Tibial nerve (tissue), 4 donors: ENCODE measurements around the gene UBTD1.

Experiments used
- EP300 ChIP-seq, 2 donors: sonication (generic); formaldehyde crosslinking; IDR thresholded peaks; one replicate each; pipeline ENCODE4 v1.6.1; 2017; ENCODE audit warnings: antibody characterized with exemption in 2 of 2, mild to moderate bottlenecking in 1 of 2
- POLR2A ChIP-seq, 2 donors: fragments of 450-650 bp; IDR thresholded peaks; one replicate each; pipeline ENCODE4 v1.6.1; 2017; ENCODE audit warnings: antibody characterized with exemption in 2 of 2, mild to moderate bottlenecking in 2 of 2, moderate library complexity in 2 of 2
- TF ChIP-seq, protein P1 (sequence below), 5 experiments: fragments of 200-600 bp in 3 of 5; fragments of 450-650 bp in 2 of 5; sonication (generic) in 3 of 5; IDR thresholded peaks; one replicate each; pipeline ENCODE4 v1.5.1; 2016 to 2019; ENCODE audit warnings: antibody characterized with exemption in 5 of 5, mild to moderate bottlenecking in 3 of 5, moderate library complexity in 2 of 5

DNA sequence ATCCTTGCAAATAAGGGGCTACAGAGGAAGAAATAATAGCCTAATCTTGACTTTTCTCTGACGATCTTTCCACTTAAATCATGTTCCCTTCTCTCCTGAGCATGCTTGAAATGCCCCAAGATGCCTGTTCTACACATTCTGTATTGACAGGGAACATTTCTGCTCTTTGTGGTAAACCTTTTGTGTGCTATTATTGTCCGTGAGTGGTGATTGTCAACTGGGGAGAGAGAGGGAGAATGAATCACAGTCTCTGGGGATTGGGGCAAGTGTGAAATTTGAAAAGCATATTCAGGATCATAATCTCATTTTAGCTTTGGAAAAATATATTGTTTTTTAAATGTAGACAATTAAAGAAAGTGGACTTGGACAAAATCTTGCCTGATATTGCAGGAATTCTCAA lies 20.6 kb downstream of the UBTD1 start:
- no peak for TF ChIP-seq POLR2A (IDR thresholded peaks at IDR 0.05)
- TF ChIP-seq, protein P1, sequence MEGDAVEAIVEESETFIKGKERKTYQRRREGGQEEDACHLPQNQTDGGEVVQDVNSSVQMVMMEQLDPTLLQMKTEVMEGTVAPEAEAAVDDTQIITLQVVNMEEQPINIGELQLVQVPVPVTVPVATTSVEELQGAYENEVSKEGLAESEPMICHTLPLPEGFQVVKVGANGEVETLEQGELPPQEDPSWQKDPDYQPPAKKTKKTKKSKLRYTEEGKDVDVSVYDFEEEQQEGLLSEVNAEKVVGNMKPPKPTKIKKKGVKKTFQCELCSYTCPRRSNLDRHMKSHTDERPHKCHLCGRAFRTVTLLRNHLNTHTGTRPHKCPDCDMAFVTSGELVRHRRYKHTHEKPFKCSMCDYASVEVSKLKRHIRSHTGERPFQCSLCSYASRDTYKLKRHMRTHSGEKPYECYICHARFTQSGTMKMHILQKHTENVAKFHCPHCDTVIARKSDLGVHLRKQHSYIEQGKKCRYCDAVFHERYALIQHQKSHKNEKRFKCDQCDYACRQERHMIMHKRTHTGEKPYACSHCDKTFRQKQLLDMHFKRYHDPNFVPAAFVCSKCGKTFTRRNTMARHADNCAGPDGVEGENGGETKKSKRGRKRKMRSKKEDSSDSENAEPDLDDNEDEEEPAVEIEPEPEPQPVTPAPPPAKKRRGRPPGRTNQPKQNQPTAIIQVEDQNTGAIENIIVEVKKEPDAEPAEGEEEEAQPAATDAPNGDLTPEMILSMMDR (IDR thresholded peaks at IDR 0.05): no peak
- TF ChIP-seq EP300 (IDR thresholded peaks at IDR 0.05): no peak
